ENCODE results near the gene PLVAP. TPM values are rescaled to one million over a fixed set of nuclear protein-coding genes. Genes with fewer than 3 reads are reported as not detected.

Gene PLVAP
- polyA plus RNA-seq, 2 of the 4 experiments (the other 2 are of a cell fraction), result not detected

GRCh38 chr19:17336872-17337674, 40.1 kb downstream of the PLVAP start, which contains the start of gene GTPBP3 (continued):
- TF ChIP-seq RAD21 (conservative IDR thresholded peaks at IDR 0.05 in 1 of 2, IDR thresholded peaks at IDR 0.05 in 1 of 2) (no peak), ZSCAN20 (CRISPR knock-in tag; IDR thresholded peaks at IDR 0.05) (no peak), POLR2AphosphoS2 (conservative IDR thresholded peaks at IDR 0.05; ENCODE audit: low read length) (no peak), MAZ (IDR thresholded peaks at IDR 0.05; ENCODE audit: borderline replicate concordance, low read depth, low read length) (no peak), ESRRA (IDR thresholded peaks at IDR 0.05; ENCODE audit: borderline replicate concordance, low read length) (no peak), CBX8 (IDR thresholded peaks at IDR 0.05) (no peak), EHMT2 (IDR thresholded peaks at IDR 0.05; ENCODE audit: low read depth) (no peak), HOXB13 (CRISPR knock-in tag; IDR thresholded peaks at IDR 0.05; ENCODE audit: low read depth) (no peak), ATOH8 (CRISPR knock-in tag; IDR thresholded peaks at IDR 0.05; ENCODE audit: low read depth) (no peak), TP53 (CRISPR knock-in tag; IDR thresholded peaks at IDR 0.05) (no peak), PBX3 (IDR thresholded peaks at IDR 0.05) (no peak), ZC3H11A (IDR thresholded peaks at IDR 0.05) (no peak), NPAS2 (CRISPR knock-in tag; IDR thresholded peaks at IDR 0.05; ENCODE audit: borderline replicate concordance) (no peak), JUN (IDR thresholded peaks at IDR 0.05) (peak; percentile 37 to 53; a peak in 3 of 5 replicates), TFCP2L1 (CRISPR knock-in tag; IDR thresholded peaks at IDR 0.05) (no peak), HDAC2 (IDR thresholded peaks at IDR 0.05) (peak; percentile 78; the same call in 1 of the 2 replicates), FOSB (CRISPR knock-in tag; IDR thresholded peaks at IDR 0.05) (no peak), JUNB (IDR thresholded peaks at IDR 0.05) (no peak), KDM1A (IDR thresholded peaks at IDR 0.05; ENCODE audit: low read depth) (peak; percentile 74; the same call in 1 of the 2 replicates), NFE2L2 (conservative IDR thresholded peaks at IDR 0.05; ENCODE audit: low read length) (no peak), PHF8 (IDR thresholded peaks at IDR 0.05; ENCODE audit: borderline replicate concordance, low read depth) (0 out of 2 replicates have a peak, but pooled peaks have one; percentile 48), FOSL2 (IDR thresholded peaks at IDR 0.05) (no peak), FOSL2 (CRISPR knock-in tag; IDR thresholded peaks at IDR 0.05) (no peak), RFX5 (IDR thresholded peaks at IDR 0.05) (no peak), RNF2 (IDR thresholded peaks at IDR 0.05; ENCODE audit: borderline replicate concordance, low read depth) (no peak), EHF (CRISPR knock-in tag; IDR thresholded peaks at IDR 0.05) (no peak), BHLHE40 (IDR thresholded peaks at IDR 0.05; ENCODE audit: low read depth, low read length) (no peak)
- TF ChIP-seq, protein P1, sequence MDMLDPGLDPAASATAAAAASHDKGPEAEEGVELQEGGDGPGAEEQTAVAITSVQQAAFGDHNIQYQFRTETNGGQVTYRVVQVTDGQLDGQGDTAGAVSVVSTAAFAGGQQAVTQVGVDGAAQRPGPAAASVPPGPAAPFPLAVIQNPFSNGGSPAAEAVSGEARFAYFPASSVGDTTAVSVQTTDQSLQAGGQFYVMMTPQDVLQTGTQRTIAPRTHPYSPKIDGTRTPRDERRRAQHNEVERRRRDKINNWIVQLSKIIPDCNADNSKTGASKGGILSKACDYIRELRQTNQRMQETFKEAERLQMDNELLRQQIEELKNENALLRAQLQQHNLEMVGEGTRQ (IDR thresholded peaks at IDR 0.05), result no peak
- TF ChIP-seq, protein P2, sequence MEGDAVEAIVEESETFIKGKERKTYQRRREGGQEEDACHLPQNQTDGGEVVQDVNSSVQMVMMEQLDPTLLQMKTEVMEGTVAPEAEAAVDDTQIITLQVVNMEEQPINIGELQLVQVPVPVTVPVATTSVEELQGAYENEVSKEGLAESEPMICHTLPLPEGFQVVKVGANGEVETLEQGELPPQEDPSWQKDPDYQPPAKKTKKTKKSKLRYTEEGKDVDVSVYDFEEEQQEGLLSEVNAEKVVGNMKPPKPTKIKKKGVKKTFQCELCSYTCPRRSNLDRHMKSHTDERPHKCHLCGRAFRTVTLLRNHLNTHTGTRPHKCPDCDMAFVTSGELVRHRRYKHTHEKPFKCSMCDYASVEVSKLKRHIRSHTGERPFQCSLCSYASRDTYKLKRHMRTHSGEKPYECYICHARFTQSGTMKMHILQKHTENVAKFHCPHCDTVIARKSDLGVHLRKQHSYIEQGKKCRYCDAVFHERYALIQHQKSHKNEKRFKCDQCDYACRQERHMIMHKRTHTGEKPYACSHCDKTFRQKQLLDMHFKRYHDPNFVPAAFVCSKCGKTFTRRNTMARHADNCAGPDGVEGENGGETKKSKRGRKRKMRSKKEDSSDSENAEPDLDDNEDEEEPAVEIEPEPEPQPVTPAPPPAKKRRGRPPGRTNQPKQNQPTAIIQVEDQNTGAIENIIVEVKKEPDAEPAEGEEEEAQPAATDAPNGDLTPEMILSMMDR (IDR thresholded peaks at IDR 0.05), result no peak
- TF ChIP-seq, protein P3, sequence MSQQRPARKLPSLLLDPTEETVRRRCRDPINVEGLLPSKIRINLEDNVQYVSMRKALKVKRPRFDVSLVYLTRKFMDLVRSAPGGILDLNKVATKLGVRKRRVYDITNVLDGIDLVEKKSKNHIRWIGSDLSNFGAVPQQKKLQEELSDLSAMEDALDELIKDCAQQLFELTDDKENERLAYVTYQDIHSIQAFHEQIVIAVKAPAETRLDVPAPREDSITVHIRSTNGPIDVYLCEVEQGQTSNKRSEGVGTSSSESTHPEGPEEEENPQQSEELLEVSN (IDR thresholded peaks at IDR 0.05; ENCODE audit: borderline replicate concordance, low read depth), result peak; percentile 94
- TF ChIP-seq, protein P4, sequence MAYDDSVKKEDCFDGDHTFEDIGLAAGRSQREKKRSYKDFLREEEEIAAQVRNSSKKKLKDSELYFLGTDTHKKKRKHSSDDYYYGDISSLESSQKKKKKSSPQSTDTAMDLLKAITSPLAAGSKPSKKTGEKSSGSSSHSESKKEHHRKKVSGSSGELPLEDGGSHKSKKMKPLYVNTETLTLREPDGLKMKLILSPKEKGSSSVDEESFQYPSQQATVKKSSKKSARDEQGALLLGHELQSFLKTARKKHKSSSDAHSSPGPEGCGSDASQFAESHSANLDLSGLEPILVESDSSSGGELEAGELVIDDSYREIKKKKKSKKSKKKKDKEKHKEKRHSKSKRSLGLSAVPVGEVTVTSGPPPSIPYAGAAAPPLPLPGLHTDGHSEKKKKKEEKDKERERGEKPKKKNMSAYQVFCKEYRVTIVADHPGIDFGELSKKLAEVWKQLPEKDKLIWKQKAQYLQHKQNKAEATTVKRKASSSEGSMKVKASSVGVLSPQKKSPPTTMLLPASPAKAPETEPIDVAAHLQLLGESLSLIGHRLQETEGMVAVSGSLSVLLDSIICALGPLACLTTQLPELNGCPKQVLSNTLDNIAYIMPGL (CRISPR knock-in tag; IDR thresholded peaks at IDR 0.05; ENCODE audit: borderline replicate concordance), result no peak
